ENCODE measurements around the gene SETD6.
"Not testable (repeated sequence)": the region's sequence is repeated elsewhere in the genome, so short reads cannot be mapped to it uniquely, and the experiment has no call there.

The SETD6 gene

GRCh38 chr16:58537124-58537906 lies 22.0 kb downstream of the SETD6 start:
- no peak for DNase-seq (ENCODE audit: low read depth)

GRCh38 chr16:58541711-58542110 lies 26.4 kb downstream of the SETD6 start:
- DNase-seq (ENCODE audit: low read depth) = no peak

GRCh38 chr16:58542291-58542690 lies 27.0 kb downstream of the SETD6 start:
- DNase-seq (ENCODE audit: low read depth) = no peak

GRCh38 chr16:58543685-58544084 lies 28.4 kb downstream of the SETD6 start:
- DNase-seq (ENCODE audit: low read depth) = no peak

GRCh38 chr16:58548378-58548777 lies 33.1 kb downstream of the SETD6 start:
- DNase-seq (ENCODE audit: low read depth) = no peak

DNA sequence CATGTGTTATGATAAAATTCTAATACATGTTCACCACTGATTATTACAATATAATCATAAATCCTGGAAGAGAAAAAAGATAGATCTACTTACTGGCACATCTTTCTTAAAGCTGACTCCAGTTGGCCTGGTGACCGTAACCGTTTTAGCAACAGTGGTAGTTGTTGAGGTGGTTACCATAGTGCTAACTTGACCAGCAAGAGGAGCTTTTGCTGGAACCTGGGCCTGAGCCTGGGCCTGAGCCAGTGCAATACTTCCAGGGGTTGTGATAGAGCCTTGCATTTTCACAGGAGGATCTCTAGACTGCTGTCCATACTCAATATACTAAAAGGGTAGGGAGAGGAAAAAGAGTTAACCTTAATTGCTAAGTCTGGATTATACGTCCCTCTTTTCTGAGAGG lies 36.2 kb downstream of the SETD6 start:
- no peak for DNase-seq (ENCODE audit: low read depth)

- no peak for DNase-seq (ENCODE audit: low read depth)
These were observed 41.4 kb downstream of the SETD6 start for GRCh38 chr16:58556678-58557077.

DNA sequence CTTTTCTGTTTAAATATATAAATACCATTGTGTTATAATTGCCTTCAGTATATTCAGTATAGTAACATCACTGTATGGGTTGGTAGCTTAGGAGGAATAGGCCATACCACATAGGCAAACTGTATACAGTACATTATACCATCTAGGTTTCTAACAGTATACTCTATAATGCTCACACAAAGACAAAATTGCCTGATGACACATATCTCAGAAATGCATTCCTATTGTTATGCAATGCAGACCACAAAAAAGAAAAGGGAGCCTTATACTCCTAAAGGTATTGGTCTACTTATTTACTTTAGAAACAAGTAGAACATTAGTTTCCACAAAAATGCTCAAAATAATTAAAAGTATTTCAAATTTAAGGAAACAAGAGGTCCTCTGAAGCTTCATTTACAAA lies 47.9 kb downstream of the SETD6 start:
- no peak for DNase-seq (ENCODE audit: low read depth)

- DNase-seq (ENCODE audit: low read depth) = no peak
These were observed 48.5 kb downstream of the SETD6 start for GRCh38 chr16:58563775-58564174.

DNA sequence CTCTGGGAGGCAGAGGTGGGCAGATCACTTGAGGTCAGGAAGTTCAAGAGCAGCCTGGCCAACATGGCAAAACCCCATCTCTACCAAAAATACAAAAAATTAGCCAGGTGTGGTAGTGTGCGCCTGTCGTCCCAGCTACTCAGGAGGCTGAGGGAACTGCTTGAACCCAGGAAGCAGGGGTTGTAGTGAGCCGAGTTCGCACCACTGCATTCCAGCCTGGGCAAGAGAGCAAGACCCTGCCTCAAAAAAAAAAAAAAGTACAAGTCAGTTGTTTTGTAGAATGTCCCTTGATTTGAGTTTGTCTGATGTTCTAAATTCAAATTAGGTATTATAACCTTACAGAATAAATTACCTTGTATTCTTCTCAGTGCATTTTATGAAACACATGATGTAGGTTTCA lies 50.4 kb downstream of the SETD6 start:
- not testable (repeated sequence) for DNase-seq (ENCODE audit: low read depth)
